GM21619 (cell line): ENCODE data around the gene CDH20.

Experiments used
- ATAC-seq: cut with Tn5 transposase; IDR thresholded peaks from one replicate; pipeline ENCODE4 v1.9.1; 2021; ENCODE audit not compliant: unreplicated experiment

The CDH20 gene

DNA sequence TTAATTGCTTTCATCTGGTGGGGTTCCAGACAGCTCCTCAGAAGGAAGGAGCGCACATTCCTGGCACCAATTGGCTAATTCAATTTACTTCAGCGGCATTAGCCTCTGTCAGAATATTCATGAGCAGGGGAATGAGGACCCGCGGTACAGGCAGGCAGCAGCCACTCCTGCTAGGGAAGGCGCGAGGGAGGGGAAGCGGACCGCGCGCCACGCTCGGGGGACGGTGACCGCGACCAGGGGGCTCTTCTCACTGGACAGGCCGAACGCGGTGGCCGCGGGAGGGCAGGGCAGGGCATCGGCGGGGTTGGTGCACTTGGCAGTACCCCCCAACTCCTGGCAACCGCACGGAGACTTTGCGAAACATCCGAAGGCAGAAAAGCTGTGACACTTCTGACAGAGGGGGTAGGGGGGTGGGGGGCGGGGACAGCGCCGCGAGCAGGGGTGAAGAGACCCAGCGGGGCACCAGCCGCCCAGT is at the start of gene CDH20:
Gene CDH20, plus strand, starts transcription at position 160 of the 475 bp plus-strand sequence.
- no peak for ATAC-seq

DNA sequence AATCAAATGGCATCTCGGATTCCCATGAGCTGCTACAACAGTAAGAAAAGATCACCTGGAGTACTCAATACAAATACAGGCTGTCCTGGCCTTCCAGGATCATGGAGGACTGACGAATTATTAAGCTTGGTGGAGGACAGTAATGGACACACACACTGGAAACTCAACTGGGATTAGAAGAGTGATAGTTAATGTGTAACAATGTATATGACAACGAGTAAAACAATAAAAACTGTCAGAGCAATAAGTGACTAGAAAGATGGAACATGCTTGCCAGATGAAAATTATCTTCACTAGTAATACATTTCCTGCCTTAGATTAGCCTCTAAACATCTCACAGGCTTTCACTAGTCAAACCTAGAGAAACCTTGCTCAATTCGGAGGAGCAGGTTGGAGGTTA is 49.2 kb upstream of the CDH20 start:
- no peak for ATAC-seq

DNA sequence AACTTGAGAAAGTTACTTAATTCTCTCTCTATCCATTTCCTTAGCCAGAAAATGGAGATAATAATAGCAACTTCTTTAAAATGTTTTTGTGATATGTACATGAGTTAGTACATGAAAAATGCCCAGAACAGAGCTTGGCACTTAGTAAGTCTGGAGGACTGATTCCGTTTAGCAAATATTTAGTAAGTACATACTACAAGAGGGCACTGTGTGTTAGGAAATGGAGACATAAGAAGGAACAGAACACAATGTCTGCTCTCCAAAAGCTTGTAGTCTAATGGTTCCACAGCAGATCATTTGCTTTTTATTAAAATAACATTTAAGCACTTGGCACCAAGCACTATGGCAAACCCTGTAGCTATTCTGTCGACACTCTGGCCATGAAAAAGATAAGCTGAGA is 47.5 kb upstream of the CDH20 start:
- no peak for ATAC-seq

DNA sequence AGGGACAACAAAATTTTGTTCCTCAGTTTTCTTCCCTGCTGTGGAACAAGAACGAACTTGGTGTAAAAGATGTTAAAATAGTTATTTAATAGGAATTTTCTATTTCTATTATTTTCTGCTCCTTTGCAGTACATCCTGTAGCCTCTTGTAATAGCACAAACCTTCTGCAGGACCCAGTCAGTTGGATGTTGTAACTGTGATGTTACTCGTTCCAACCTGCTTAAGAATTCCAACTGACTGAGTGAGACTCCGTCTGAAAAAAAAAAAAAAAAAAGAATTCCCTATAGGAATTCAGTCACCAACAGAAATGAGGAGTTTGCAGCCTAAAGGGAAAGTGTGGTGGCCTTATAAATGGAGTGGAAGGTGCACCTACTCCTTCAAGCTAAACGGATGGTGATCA is 46.4 kb upstream of the CDH20 start:
- ATAC-seq: no peak

DNA sequence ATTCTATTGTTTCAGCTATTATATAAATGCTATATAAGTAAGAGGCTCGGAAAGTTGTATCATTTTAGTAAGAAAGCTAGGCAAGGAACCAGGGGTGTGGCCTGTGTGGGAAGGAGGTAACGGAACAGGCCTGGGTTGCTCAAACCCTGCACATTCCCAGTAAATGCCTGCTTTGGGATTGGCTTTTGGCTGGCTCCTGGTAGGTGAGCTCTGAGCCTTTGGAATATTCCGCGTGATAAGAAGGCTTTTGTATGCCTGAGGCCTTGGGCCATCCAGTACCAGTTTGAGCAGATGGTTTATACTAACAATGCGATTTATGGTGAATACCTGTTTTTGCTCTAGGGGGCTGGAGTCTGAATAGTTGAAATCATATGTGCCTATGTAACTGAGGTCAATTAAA is 42.6 kb upstream of the CDH20 start:
- no peak for ATAC-seq

DNA sequence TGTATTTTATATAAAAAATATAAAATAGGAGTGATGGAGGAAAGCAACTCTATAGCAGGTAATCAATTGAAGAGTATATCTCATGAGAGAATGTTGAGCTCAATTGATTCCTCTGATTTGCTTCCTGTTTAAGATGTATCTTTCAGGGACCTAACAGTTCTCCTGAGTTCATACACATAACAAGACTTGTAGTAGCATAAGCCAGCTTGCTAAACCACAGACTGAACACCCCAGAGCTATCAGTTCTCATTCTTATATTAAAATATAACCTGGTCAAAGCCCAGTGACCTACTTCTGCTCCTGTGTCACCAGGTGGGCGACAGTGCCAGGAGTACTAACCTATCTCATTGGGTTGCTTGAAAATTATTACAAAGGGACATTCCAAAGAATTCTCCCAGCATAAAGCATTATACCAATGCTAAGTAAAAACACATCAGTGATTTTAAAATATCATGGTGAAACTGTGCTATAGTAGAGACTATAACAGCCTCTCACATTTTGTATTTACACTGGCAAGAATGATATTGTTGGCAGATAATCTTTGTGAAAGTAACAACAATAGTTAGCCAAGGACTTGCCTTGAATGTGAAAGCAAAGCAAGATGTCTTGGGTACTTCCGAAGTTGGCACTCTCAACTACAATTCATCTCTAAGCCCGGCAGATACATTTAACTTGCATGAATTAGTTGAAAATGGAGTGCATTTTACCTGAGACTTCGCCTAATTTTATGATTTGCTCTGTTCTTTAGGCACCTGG is 40.8 kb upstream of the CDH20 start:
- ATAC-seq: no peak

DNA sequence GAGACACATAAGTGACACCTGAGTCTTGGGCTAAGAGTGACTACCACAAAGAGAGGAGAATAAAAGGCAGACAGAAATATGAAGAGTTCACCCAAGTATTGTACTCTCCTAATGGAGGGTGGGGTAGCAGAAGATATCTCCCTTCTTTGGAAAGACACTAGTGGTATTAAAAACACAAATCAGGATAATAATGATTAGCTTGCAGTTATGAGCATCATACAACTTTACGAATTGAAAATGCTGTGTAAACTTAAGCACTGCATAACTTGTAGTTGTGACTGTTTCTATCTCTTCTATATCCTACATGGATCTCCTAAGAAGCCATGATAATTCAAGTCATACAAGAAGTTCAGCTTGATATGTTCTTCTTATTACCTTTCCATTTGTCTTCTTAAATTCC is 38.1 kb upstream of the CDH20 start:
- ATAC-seq: no peak

DNA sequence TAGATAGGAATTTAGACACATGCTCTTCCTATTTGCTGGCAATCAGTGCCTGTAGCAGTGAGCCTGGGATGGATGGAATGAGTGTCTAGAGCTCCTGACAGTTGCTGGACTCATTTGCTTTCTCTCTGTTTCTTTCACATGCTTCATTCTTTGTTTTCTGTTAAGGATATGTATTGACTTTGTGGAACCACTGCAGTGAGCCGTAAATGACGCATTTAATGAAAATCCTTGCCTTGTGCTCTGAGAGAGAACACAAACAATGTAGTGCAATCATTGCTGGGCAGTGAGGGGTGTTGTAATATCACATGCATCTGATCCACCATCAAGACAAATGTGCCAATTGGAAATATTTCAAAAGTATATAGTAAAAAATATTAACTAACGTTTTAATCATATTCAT is 25.2 kb upstream of the CDH20 start:
- no peak for ATAC-seq

DNA sequence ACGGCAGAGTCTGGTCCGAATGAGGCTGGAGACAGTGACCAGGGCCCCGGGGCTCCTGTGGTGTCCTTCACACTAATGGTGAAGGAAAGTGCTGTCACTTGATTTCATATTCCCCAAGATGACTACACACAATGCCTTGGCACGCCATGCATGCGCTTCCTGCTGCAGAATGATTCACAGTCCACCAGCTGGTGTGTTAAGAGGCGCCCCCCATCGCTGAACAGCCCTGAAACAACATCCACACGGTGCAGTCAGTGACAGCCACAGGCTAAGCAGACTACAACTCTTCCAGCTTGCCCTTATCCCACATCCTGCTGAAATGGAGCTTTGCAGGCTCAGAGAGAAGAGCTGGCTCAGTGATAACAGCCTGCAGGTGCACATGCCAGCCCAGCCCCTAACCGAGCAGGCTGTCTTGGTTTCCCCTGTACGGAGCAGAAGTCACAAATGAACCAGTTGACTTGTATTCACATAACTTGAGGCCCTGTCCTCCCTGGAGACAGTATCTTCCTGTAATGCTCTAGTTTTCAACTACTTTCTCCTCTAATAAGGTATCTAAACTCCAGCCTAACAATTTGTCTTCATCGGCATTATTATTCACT is 24.3 kb upstream of the CDH20 start:
- ATAC-seq: no peak

DNA sequence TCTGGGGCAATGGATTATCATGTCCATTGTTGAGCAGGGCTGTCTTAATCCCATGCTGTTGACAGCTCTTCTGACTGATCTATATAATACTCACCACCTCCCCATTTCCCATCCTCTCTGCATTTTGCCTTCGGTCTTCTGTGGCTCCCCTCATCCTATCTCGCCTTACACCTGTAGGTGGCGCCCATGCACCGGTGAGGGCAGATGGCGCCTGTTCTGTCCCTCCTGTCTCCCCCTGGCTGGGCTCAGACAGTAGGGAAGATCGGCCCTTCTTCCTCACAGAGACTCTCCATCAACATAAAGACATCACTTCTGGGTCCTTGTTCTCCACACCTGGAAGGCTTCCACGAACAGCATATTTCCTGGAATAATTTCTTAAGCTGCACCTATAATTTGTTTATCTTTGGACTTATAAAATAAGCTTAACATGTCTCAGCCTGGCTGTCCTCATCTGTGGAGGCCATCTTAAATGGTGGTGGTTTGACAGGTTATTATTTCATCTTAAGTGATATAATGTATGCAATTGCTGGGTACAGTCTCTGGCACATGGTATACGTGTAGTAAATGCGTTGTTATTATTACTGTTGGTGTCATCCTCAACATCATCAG is 10.9 kb upstream of the CDH20 start:
- ATAC-seq: peak; percentile 94

DNA sequence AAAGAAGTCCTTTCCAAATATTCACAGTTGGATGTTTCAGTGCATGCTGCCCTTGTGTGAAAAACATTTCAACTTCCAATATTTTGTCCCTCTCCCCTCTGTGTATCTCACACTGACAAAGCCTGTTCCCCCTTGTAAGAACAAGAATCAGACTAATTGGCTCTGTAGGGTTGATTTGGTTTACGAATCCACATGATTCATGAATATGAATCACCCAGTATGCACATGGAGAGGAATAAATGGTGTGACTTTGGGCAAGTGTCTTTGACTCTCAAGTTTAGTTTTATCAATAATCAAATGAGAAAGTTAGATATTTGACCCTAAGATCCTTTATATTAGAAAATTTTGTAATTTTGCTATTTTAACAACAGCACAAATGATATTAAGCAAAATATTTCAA is 9.3 kb upstream of the CDH20 start:
- ATAC-seq: no peak

DNA sequence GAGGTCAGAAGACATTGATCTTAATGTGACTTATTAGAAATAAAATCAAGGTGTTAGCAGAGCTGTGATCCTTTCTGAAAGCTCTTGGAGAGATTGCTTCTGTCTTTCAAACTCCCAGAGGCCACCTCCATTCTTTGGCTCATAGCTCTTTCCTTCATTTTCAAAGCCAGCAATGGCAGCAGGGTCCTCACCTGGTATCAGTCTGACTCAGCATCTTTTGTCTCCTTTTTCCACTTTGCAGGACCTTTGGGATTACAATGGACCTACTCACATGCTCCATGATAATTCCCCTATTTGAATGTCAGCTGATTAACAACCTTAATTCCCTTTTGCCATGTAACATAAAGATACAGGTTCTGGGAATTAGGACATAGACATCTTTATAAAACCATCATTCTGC is 6.8 kb upstream of the CDH20 start:
- no peak for ATAC-seq

DNA sequence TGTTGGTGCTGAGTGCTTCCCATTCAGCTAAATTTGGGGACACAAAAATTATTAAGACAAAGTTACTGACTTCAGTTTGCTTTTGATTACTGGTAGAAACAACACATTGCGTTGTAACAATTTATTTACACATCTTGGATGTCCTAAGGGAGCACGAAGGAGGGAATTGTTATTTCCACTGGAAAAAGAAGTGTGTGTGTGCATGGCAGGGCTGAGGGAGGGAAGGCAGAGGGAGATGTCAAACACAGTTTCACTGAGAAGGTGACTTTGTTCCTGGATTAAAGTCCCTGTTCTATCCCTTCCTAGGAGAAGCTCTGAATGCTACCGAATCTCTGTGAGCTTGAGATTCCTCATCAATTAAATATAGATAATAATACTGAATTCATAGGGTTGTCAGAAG is 3.8 kb upstream of the CDH20 start:
- no peak for ATAC-seq

DNA sequence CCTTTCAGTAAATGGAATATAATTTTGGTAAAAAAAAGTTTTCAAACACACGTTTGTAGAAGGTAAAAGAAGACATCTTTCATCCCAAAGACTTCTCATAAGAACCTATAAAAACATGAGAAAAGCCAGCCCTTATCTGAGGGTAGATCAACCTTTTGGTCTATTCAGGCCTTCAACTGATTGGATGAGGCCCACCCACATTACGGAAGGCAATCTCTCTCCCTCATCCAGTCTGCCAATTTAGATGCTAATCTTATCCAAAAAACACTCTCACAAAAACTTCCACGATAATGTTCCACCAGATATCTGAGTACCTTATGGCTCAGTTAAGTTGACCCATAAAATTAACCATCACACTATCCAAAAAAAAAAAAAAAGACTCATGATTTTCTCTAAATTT is 2.2 kb upstream of the CDH20 start:
- no peak for ATAC-seq

DNA sequence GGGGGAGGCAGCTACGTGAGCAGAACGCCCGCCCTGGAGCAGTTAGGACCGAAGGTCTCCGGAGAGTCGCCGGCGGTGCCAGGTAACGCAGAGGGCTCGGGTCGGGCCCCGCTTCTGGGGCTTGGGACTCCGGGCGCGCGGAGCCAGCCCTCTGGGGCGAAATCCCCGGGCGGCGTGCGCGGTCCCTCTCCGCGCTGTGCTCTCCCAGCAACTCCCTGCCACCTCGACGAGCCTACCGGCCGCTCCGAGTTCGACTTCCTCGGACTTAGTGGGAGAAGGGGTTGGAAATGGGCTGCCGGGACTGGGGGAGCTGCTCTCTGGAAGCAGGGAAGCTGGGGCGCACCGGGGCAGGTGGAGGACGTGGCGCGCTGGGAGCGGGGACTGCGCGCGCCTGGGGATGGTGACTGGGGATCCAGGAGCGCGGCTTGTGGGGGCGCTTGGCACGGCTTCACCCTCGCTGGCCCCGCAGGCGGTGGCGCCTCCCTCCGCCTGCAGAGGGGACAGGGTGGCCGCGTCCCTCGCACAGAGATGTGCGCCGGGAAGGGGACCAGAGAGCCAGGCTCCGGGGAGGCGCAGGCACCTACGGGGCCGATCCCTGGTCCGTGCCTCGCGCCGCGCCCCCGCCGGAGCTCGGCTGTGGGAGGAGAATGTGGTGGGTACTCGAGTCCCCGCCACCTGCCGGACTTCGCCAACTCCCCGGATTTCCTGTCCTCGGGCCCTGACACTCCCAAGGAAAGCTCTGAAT is 688 bp downstream of the CDH20 start:
- no peak for ATAC-seq

DNA sequence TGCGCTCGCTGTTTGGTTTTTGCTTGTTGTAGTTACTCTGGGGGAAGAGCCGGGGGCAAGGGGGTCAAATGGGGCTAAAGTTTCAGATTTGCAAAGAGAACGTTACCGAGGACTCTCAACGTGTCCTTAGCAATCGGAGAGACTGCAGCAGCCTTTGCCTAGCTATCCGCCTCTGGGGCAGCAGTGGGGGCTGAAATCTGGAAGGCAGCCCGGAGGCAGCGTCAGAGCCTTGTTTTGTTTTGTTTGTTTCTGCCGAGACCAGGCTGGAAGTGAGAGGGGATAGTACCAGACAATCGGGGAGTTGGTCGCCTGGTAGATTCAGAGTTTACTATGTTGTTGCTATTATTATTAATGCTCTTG is 1.2 kb downstream of the CDH20 start:
- no peak for ATAC-seq

DNA sequence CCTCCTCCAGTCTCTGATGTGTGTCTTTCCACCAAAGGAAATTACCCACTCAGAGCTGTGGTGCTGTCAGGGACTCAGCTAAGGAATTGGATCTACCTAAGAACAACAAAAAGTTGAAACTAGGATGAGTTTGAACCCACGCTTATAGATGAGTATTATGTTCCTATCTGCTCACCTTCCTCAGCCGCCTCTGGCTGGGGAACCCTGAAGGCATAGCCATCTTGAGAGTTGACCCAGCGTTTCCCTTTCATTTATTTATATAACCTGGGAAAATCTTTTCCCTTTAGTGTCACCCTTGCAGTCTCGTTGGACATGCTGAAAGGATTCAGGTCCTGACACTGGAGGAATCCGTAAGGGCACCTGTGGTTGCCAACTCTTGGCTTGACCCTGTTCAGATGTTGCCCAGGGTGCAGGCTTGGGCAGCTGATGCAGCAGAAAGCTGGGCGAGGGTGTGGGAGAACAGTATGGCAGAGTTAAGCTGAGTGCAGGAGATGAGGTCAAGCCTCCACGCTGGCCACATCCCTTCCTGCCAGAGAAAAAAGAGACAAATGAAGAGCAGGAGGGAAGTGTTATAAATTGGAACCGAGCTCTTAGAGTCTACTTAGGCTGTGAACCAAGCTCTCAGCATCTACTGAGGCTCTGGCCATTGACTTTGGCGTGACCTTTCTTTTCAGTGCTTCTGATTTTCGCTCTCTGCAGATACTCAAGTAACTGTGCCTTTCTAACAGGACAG is 1.9 kb downstream of the CDH20 start:
- ATAC-seq: no peak

DNA sequence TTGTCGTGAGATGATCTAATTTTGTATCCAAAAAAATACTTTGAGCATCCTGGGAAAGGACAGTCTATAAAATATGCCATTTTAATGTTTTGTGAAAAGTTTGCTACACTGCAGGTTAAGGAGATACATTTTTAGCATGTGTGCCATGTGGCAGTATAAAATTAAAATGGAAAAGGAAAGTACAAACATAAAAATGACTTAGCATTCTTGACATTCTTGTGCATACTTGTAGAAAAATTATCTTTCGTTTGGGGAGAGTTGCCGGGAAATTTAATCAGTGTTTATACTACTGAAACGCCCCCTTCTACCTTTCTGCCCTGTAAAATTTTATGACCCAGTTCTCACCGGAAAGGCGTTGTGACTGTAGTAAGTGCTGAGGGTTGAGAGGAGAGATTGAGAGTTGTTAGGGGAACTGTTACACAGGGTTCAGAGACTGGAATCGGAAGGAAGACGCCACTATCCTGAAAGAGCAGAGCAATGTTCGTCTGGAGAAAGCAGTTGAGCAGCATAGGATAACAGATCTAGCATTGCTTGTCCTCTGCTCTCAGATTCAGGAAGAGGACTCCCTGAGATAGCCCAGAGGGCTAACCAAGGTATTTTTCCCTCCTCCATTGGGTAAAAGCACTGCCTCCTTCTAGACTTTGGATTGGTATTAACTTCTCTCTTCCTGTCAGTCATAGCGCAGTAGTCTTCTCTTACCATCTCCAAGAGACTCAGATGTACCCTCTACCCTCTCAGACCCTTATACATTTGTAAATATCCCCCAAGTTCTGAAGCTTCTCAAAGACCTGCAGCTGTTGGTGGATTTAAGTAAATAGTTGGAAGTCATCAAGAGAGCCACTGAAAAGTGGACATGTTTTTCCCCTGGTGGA is 2.7 kb downstream of the CDH20 start:
- ATAC-seq: no peak

DNA sequence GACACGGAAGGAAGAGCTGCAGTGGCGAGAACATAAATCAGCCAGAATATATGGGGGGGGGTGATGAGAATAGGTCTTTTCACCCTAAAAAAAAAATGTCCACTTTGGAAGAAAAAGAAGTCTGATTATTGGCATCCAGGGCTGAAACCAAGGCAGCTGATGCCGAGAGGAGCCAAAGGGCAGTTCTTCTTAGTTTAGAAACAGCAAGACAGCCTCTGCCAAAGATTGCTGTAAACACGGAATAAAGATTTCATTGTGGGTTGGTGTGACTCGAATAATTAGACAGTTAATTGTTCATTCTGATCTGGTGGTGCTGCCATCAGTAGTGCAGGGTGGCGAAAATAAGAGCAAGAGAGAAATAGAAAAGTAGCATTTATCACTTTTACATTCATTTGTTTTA is 3.5 kb downstream of the CDH20 start:
- no peak for ATAC-seq

DNA sequence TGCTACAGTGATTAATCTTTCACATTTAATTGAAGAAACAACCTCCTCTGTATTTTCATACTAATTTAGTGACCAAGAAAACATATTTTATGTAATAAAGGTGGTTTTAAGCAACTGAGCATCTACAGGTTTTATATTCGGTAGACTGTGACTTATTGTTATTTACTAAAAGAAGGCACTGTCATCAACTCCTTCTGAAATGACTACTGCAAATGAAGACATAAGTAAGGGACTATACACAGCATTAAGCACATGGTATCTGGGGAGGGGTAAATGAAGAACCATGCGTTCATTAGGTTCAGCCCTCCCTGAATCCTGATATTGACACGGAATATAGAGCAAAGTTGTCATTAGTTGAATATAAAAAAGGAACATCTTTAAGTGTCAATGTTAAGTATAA is 4.3 kb downstream of the CDH20 start:
- ATAC-seq: no peak
